Mesenteric fat pad (tissue), 1 donor: ENCODE measurements around the gene OR52B6. TPM values are rescaled to one million over a fixed set of nuclear protein-coding genes. Genes with fewer than 3 reads are reported as not detected.

ENCODE experiments used
- total RNA-seq: library from RNA; stranded (reverse); fragmentation: NEBNext Ultra II Directional; extraction: Animal tissue kit (Norgen Biotek cat#: 25700); gene quantifications from one replicate; pipeline ENCODE4 v1.2.1, GENCODE V29; 2021
- donor health status: DM: yes; HTN: yes; CAD: no.

The OR52B6 gene
- total RNA-seq, 1 donor from 2014 or later = not detected

Other genes starting within 250 kb of the OR52B6 start
- not detected for gene OR51B5, start 237.4 kb upstream of the OR52B6 start, total RNA-seq
- gene OR51B6, start 229.4 kb upstream of the OR52B6 start, total RNA-seq = not detected
- gene OR51M1, start 197.1 kb upstream of the OR52B6 start, total RNA-seq = not detected
- not detected for gene OR51Q1, start 158.8 kb upstream of the OR52B6 start, total RNA-seq
- not detected for gene OR51I1, start 139.4 kb upstream of the OR52B6 start, total RNA-seq
- gene OR51I2, start 131.6 kb upstream of the OR52B6 start, total RNA-seq = not detected
- not detected for gene OR52D1, start 92.2 kb upstream of the OR52B6 start, total RNA-seq
- gene UBQLN3, start 70.9 kb upstream of the OR52B6 start, total RNA-seq = 0.22 TPM
- 0.19 TPM for gene UBQLNL, start 64.2 kb upstream of the OR52B6 start, total RNA-seq
- gene OR52H1, start 32.3 kb upstream of the OR52B6 start, total RNA-seq = not detected
- gene TRIM6, start 15.8 kb downstream of the OR52B6 start, total RNA-seq = 1.4 TPM
- 6.1 TPM for gene TRIM34, start 44.1 kb downstream of the OR52B6 start, total RNA-seq
- 17.7 TPM for gene TRIM5, start 104.2 kb downstream of the OR52B6 start, total RNA-seq
- 58.5 TPM for gene TRIM22, start 108.9 kb downstream of the OR52B6 start, total RNA-seq
- gene OR56B1, start 155.6 kb downstream of the OR52B6 start, total RNA-seq = not detected
- not detected for gene OR52N4, start 173.4 kb downstream of the OR52B6 start, total RNA-seq
- 0.29 TPM for gene OR52N5, start 202.5 kb downstream of the OR52B6 start, total RNA-seq
- 1.00 TPM for gene OR52N1, start 210.4 kb downstream of the OR52B6 start, total RNA-seq
- gene OR52N2, start 228.0 kb downstream of the OR52B6 start, total RNA-seq = not detected